Left renal pelvis (tissue), 4 donors: Measurements from ENCODE around the gene RBM34. TPM values are rescaled to one million over a fixed set of nuclear protein-coding genes. Genes with fewer than 3 reads are reported as not detected.

Source experiments
- DNase-seq, 4 donors: peaks; one replicate each; pipeline ENCODE4 v3.0.0-alpha.2; 2013; ENCODE audit warnings: low read depth in 4 of 4, low spot score in 3 of 4
- polyA plus RNA-seq, 4 donors: library from polyadenylated mRNA; unstranded; fragments of 120-200 nt; gene quantifications; one replicate each; pipeline ENCODE4 v1.2.1, GENCODE V29; 2013; ENCODE audit not compliant: insufficient read length in 4 of 4

The RBM34 gene
- polyA plus RNA-seq, 4 donors = 56.7 to 90.0 (median 77.7) TPM

DNA sequence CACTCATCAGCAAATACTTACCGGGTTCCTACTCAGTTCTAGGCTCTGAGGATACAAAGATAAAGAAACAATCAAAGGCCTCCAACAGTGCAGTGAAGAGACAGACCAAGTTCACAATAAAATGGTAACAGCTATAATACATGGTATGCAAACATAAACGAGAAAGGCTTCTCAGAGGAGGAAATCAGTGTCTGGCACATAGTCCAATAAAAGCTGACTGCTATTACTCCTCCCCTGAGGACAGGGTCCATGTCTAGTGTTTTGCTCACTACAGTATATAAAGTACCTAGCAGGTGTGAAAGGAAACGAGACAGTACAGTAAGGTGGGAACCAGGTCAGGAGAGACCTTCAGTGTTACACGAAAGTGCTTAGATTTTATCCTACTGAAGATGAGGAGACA lies 4.3 kb downstream of the RBM34 start:
- DNase-seq = no peak

DNA sequence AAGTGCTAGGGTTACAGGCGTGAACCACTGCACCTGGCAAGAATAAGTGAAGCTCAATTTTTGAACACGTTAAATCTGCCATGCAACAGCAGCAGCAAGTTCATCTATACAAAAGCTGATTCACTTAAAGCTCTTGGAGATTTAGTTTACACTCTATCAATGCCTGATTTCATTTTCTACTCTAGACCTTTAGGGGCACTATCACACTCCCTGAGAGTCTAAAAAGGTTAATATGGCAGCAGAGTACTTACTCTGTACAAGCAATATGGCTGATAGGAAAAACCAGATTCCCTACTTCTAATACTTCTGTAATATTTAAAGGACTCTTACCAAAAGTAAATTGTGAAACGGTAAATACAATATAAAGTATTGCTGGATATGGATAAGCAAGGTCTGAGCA lies 4.8 kb downstream of the RBM34 start:
- DNase-seq = no peak

DNA sequence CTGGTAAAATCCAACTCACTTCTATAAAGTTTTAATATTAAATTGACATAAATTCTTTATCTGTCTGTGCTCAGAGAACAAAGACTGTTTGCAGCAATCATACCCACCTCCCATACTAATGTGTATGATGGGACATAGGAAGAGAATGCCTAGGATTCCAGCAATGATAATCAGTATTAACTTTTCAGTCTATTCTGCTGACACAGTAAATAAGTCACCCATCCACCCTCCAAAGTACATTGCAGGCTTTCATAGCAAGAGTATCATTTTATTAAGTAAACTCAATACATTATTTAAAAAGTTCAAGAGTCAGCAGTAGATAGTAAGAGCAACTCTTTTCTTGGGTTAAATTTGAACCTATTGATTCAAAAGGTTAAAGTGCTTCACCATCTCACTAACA lies 8.8 kb downstream of the RBM34 start:
- no peak for DNase-seq

DNA sequence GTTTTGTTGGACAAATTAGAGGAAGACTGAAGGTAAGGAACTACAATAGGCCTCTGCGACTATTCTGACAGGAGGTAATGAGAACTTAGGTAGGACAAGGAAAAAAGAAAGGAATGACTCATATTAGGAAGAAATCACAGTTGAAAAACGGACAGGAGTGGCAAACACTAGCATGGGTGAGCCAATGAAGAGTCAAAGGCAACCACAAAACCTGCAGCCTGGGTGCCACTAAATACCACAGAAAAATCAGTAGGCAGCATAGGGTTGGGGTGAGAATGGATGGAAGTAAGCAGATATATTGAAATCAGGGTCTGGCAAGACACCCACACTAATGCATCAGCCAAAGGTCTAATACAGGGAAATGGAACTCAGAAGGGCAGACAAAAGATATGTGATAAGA lies 10.0 kb downstream of the RBM34 start:
- no peak for DNase-seq

DNA sequence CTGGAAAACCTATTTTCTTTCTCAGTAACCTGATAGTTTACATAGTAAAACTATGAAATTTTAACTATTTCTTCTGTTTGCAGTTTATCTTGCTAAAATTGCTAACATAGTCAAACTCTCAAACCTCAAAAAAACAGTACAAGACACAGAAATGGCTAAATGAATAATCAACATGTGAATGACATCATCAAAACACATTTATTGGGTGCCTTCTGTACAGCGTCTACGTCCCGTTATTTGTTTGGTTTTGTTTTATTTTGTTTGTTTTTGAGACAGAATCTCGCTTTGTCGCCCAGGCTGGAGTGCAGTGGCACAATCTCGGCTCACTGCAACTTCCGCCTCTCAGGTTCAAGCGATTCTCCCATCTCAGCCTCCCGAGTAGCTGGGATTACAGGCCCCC lies 11.2 kb downstream of the RBM34 start:
- no peak for DNase-seq

DNA sequence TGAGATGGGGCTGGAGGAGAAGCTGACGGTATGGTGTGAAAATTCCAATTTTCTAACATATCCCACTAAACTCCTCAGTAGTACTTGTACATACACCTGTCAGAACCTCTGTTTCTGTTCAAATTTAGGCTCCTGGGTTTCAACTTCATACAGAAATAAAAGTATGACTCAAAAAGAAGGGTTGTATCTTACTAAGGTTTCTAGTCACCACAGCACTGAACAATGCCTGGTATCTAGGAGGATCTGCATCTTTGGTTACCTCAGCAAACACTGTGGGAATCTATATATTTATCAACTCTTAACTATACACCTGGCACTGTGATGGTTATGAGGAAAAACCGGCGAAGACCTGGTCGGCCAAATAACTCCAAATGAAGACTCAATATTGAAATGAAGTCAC lies 13.8 kb downstream of the RBM34 start:
- DNase-seq = no peak

DNA sequence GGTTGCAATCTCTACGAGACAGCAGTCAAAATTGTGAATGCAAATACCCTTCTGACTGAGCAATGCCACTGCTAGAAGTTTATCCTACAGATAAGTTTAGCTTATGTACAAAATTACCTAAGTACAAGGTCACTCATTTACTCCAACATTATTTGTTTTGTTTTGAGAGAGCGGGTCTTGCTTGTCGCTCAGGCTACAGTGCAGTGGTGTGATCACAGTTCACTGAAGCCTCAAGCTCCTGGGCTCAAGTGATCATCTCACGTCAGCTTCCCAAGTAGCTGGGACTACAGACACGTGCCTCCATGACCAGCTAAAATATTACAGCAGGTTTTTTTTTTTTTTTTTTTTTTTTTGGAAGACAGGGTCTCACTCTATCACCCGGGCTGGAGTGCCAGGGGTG lies 15.4 kb downstream of the RBM34 start:
- no peak for DNase-seq

DNA sequence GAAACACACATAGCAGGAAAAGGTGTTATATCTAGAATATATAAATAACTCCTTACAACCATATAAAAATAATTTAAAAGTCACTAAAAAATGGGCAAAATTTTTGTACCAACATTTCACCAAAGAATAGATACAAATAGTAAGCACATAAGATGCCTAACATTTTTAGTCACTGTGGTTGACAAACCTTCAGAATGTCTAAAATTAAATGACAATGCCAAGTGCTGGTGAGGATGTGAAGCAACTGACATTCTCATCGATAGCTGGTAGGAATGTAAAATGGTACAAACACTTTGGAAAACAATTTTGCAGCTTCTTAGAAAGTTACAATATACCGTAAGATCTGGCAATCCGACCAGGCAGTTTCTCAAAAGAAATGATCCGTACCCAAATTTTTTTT lies 18.1 kb downstream of the RBM34 start:
- no peak for DNase-seq

DNA sequence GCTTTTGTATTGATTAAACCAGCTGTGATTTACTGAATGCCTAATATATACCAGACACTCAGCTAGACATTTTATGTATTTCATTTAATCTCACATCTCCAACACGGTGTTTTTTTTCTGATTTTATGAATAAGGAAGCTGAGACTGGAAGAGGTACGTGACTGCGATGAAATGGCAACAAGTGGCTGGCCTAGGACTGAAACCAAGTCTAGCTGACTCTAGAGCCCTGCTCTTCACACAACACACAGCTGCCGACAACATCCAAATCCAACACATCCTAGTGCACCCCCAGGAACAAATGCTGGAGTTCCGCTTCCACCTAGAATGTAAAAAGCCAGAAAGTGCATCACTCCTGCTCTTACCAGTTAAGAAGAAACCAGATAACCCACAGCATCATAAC lies 21.7 kb downstream of the RBM34 start:
- no peak for DNase-seq

DNA sequence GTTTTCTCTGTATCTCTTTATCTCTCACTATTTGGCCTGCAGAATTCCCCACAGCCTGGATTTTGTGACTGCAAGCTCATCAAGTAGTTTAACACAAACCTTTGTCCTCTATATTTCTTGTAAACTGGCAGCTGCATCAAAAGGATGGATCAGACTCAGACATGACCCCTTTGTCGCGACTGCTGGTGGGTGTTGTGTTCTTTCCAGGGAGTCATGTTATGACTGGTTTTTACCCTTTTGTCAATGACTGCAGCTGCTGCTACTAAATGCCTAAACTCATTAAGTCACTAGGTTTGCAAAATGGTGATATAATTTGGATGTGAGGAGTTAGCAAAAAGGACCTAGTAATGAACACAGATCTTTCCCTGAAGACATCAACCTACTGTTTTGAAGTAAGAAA lies 22.2 kb downstream of the RBM34 start:
- no peak for DNase-seq

DNA sequence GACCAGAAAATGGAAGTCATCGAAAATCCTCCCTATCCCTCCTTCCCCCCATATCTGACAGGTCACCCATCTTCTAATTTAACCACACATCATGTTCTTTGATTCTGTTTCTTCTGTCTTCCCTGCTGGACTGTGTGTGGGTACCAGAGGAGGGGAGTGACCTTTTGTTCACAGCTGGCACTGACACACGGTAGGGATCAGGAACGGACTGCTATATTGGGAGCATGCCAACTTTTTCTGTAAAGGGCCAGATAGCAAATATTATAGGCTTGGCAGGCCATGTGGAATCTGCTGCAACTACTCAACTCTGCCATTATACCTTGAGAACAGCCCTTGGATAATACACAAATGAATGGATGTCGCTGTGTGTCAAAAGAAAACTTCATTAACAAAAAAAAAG lies 24.9 kb downstream of the RBM34 start:
- DNase-seq = no peak

DNA sequence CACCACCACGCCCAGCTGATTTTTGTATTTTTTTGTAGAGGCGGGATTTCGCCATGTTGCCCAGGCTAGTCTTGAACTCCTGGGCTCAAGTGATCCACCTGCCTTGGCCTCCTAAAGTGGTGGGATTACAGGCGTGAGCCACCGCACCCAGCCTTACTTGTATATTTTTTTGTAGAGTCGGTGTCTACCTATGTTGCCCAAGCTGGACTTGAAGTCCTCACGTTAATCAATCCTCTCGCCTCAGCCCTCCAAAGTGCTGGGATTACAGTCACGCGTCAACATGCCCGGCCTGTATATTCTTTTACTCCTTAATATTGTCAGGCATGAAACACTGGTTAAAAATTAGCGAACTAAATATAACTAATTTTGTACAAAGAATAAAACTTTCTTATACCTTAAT lies 26.9 kb downstream of the RBM34 start:
- DNase-seq = no peak

DNA sequence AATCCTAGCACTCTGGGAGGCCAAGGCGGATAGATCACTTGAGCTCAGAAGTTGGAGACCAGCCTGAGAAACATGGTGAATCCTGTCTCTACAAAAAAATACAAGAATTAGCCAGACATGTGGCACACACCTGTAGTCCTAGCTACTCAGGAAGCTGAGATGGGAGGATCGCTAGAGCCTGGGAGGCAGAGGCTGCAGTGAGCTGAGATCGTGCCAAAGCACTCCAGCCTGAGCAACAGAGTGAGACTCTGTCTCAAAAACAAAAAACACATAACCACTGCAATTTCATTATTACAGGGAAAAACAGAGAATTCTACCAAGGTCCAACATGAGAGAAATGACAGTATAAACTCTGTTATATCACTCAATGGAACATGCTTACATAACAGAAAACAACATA lies 28.0 kb downstream of the RBM34 start:
- DNase-seq = no peak

DNA sequence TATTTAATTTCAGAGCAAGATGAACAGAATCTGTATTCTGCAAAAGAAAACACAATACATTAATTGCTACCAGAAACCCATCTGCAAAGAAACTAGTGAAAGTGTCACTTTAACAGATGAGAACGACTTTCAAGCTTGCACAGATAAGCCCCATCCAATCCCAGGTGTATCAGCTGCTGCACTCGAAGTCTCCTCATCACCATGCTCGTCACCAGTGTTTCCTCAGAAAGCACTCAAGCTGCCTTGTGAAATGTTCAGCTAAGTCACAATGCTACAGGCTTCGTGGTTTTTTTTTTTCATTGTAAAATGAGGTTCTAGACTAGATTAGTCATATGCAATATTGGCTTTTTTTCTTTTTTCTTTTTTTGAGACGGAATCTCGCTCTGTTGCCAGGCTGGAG lies 29.1 kb downstream of the RBM34 start:
- no peak for DNase-seq

DNA sequence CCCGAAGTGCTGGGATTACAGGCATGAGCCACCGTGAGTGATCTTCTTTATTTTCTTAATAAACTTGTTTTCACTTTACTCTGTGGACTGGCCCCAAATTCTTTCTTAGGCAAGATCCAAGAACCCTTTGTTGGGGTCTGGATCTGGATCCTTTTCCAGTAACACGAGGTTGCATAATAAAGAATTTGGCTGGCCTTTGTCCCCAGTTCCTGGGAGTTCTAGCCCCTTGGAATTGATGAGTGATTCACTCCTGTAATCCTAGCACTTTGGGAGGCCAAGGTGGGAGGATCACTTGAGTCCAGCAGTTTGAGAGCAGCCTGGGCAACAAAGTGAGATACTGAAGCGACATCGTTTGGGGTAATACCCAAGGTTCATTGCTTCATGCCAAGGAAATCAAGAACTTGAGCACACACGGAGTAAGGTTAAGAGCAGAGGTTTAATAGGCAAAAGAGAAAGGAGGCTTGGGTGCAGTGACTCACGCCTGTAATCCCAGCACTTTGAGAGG lies 30.2 kb downstream of the RBM34 start:
- DNase-seq = no peak

DNA sequence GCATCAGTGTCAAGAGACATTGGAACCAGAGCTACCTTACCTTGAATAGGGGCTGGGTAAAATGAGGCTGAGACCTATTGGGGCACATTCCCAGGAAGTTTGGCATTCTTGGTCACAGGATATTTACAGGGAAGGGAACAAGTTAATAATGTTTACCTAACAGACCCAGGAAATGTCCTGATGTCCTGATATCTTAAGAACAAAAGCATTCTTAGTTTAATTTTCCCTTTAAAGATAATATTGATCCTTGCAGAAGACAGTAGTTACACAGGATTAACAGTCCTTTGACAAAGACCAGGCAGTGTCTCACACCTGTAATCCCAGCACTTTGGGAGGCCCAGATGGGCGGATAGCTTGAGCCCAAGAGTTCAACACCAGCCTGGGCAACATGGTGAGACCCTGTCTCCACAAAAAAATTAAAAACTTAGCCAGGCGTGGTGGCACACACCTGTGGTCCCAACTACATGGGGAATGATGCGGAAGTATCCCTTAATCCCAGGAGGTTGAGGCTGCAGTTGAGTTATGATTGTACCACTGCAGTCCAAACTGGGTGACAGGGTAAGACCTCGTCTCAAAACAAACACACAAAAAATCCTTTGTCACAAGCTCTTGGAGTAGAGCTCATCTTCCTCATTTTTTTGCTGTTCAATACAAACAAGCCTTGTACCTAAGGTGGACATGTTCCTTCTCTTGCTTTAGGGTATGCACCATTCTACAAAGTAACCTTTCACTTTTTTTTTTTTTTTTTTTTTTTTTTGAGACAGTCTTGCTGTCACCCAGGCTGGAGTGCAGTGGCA lies 31.1 kb downstream of the RBM34 start:
- no peak for DNase-seq

DNA sequence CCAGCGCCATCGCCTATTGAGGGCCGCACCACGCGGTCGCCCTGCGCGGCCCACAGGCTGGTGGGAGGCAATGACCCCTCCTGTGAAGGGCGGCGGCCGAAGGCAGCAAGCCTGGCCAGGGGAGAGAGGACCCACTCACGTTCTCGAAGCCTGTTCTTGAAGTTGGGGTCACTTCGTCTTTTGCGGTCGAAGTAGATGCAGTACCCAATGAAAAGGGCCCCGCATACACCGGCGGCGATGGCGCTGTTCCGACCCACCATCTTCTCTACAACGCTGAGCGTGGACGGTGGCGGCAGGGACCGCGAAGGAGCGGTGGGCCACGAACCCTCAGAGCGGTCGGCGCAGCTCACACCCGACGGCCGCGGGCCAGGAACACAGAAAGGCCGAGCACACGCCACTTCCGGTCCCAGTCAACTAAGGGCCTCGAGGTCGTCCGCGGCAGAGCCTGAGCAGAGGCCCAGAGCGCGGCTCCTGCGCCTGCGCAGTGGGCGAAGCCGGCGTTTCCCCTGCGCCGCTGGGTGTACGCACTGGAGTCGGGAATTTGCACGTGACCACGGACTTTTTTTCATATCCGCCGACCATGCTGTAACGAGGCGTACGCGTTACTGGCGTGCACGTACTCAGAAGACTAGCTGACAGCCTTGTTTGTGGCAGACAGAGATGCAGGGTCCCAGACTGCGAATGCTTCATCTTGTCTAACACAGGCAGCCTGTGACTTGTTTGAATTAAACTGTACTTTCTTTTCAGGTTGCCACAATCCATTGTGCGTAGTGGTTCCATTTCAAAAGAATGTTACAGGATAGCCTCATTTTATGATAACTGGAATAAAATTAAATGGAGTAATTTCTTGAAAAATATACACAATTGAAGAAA lies 32.4 kb downstream of the RBM34 start, which contains the start of gene TOMM20:
TOMM20 (minus strand) TSS at position 382 of the 873 bp plus-strand sequence; CDS start at position 260, 122 bp downstream.
- DNase-seq = peak; percentile 94 to 97 (median 96)

DNA sequence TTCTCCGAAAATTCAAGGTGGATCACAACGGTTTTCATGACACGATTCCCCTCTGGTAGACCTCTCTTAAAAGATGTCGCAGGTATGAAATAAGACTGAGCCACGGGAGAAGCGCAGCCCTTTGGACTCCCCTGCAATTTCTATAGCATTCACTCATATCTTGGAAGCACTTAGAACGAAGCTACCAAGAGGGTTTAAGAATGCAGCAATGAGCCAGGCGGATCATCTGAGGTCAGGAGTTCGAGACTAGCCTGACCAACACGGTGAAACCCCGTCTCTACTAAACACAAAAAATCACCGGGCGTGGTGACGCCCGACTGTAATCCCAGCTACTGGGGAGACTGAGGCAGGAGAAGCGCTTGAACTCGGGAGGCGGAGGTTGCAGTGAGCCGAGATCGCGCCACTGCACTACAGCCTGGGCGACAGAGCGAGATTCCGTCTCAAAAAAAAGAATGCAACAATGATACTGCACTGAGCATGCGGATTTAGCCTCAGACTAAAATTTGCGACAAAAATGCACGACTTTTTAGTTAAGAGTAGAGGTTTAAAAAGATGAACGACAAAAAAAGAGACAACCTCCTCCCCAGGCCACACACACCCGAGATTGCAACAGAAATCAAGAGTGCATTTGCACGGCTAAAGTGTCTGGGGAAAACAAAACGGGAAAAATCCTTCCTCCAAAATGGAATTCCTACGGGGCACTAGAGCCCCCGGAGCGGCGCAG lies 33.2 kb downstream of the RBM34 start:
- DNase-seq = no peak

DNA sequence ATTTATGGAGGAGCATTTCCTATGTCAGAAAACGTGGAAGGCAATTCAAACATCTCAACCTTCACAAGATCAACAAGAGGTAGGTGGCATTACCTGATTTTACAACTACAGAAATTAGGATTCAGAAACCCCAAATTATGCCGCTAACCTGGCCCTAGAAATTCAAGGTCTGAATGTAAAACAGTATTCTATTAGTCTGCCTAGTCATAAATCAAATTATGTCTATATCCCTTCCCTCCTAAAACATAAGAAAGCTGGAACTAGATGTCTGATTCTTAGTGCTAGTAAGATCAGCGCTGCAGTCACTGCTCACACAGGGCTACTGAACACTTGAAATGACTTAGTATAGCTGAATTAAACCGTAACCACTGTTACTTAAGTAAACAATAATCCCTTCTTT lies 33.8 kb downstream of the RBM34 start:
- DNase-seq = no peak

DNA sequence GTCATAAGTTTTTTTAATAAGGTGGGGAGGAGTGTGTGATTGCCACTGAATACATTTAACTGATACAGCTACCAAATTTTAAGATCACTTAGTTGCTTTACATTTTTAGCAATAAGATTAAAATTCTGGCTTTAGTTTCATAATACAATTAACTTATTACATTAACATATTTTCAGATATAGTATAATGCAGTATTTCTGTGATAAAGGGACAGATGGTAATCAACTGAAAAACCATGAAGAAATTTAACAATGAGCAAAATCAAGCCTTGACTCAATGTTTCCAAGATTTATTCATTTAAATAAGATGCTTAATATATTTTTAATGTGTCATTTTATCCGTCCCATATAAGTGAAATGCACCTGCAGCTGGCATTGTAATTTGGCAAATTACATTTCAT lies 36.4 kb downstream of the RBM34 start:
- DNase-seq = no peak

DNA sequence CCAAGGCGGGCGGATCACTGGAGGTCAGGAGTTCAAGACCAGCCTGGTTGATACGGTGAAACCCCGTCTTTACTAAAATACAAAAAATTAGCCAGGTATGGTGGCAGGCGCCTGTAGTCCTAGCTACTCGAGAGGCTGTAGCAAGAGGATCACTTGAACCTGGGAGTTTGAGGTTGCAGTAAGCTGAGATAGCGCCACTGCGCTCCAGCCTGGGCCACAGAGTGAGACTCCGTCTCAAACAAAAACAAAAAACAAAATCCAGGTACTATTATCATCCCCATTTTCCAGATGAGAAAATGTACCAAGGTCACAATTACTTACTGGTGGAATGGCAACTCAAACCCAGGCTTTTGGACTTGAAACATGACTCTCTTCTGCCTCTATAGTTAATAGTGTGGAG lies 36.9 kb downstream of the RBM34 start:
- DNase-seq = no peak
